GM21717 (cell line): ENCODE data around the gene SNTG2.
"Not testable (repeated sequence)": the region's sequence is repeated elsewhere in the genome, so short reads cannot be mapped to it uniquely, and the experiment has no call there.

Experiments
- ATAC-seq: cut with Tn5 transposase; IDR thresholded peaks from one replicate; pipeline ENCODE4 v1.9.1; 2021; ENCODE audit warnings: mild to moderate bottlenecking, moderate library complexity; ENCODE audit not compliant: unreplicated experiment

SNTG2 gene

DNA sequence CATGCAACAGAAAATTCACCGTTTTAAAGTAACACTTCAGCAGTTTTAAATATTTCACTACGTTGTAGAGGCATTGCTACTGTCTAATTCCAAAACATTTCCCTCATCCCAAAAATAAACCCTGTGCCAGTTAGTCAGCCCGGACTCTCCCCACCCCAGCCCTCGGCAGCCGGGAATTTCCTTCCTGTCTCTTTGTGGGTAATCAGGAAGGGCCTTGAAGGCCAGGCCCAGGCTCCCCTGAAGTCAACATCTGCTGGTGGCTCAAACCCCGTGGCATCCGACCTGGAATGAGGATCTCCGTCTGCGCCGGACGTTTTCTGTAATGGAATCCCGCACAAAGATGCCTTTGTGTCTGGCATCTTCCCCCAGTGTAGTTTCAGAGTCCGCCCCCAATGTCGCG is 219.6 kb downstream of the SNTG2 start:
- ATAC-seq: no peak

GRCh38 chr2:1170711-1171110 is 220.1 kb downstream of the SNTG2 start:
- ATAC-seq: no peak

- no peak for ATAC-seq
Measured at GRCh38 chr2:1173528-1173927, 222.9 kb downstream of the SNTG2 start.

- no peak for ATAC-seq
Measured at GRCh38 chr2:1181893-1182292, 231.2 kb downstream of the SNTG2 start.

DNA sequence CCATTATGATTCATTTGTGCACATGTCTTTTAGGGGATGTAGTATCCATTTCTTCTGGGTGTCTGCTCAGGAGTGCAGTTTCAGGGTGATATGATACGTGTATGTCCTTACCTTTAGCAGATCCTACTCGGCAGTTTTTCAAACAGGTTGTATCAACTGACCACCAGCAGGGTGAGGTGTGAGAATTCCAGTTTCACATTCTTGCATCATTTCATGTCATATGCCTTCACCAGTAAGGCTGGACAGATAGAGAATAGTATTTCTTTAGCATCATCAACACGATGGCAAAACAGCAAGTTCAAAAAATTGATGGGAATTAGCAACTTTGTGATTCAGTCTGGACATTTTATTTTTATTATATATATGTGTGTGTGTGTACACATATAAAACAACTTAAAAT is 232.7 kb downstream of the SNTG2 start:
- no peak for ATAC-seq

- no peak for ATAC-seq
Measured at GRCh38 chr2:1186421-1186820, 235.8 kb downstream of the SNTG2 start.

DNA sequence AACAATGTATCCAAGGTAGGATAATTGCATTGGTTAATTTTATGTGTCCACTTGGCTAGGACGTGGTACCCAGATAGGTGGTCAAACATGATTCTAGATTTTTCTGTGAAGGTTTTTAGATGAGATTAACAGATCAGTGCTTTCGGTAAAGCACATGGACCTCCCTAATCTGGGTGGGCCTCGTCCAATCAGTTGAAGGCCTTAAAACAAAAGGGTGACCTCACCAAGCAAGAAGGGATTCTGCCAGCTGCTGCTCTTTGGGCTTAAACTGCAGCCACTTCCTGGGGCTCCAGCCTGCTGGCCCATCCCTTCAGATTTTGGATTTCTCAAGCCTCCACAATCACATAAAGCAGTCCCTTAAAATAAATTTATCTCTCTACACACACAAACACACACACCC is 236.5 kb downstream of the SNTG2 start:
- ATAC-seq: no peak

GRCh38 chr2:1192121-1192520 is 241.5 kb downstream of the SNTG2 start:
- ATAC-seq: no peak

DNA sequence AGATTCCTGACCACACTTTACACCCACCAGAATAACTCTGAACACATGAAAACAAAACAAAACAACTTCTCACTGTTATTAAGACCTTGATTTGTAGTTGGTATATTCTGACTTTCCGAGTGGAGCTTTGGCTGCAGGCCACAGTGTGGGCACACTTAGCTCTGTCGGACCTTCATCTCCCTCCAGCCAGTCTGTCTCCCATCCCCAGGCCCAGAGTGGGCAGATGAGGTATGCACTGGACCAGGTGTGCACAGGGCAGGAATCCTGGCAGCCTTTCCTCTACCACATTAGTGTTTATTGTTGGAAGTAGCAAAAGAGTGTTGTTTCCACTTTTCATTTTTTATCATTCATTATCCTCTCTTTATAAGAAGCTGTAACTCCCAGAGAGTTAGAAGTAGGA is 243.2 kb downstream of the SNTG2 start:
- no peak for ATAC-seq

DNA sequence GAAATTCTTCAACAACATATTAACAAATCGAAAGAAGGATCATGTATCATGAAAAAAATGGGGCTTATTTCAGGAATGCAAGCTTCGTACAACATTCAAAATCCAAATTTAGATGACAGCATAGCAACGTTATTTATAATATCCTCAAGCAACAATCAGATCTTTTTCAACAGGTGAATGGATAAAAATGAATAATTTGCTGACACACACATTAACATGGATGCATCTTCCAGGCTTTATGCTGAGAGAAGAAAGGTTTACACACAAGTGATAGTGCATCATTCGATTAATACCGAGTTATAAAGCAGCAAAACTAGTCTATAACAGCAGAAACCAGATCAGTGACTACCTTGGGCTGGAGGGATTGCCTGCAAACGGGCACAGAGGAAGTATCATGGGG is 253.1 kb downstream of the SNTG2 start:
- ATAC-seq: no peak

- ATAC-seq: no peak
Measured at GRCh38 chr2:1205853-1206252, 255.2 kb downstream of the SNTG2 start.

DNA sequence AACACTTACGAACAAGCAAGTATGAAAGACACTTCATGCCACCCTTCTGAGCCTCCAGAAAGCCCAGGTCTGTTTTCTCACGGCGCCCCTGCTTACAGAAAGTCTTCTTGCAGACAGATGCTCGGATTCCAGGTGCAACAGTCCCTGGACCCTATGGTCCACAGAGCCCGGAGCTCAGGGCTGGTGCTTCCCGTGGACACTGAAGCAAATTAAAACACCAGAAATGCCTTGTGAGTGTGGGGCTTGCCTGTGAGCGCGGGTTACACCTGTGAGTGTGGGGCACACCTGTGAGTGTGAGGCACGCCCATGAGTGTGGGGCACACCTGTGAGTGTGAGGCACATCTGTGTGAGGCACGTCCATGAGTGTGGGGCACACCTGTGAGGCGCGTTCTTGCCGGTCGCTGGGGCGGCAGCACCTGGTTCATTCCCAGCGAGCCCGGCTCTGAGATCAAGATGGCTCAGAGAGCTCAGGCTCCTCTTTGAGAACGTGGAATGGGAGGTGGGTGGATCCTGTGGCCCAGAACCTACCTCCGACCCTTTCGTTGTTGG is 257.4 kb downstream of the SNTG2 start:
- no peak for ATAC-seq

DNA sequence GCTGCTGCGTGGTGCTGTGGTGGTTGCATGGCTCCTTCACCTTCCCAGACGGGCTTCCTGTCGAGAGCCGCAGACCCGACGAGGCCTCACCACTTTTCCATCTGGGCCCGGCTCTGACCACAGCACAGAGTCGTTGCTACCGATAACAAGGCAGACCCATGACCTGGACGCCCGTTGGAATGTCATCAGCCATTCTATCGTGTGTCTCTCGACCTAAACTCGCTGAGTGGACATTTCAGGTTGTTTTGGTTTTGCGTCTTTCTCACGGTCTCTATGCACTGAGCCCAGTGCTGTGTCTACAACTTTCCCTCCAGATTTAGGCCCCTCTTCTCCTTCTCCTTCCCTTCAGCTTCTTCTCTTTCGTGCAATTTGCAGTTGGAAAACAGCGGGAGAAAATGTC is 257.9 kb downstream of the SNTG2 start:
- no peak for ATAC-seq

GRCh38 chr2:1209246-1209645 is 258.6 kb downstream of the SNTG2 start:
- ATAC-seq: no peak

DNA sequence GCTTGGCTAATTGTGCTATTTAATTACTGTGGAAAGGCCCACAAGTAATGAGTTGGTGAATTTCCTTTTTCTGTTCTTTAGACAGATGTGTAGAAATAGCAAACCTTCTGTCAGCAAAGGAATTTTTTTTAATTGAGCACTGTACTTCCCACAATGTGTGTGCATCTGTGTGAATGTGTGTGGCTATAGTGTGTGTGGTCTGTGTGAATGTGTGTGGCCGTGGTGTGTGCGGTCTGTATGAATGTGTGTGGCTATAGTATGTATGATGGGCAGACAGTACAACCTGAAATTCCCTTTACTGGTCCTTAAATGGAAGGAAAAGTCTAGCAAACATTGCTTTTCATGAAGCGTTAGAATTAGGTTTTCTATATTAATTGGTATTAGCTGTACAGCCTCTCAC is 259.1 kb downstream of the SNTG2 start:
- ATAC-seq: no peak

DNA sequence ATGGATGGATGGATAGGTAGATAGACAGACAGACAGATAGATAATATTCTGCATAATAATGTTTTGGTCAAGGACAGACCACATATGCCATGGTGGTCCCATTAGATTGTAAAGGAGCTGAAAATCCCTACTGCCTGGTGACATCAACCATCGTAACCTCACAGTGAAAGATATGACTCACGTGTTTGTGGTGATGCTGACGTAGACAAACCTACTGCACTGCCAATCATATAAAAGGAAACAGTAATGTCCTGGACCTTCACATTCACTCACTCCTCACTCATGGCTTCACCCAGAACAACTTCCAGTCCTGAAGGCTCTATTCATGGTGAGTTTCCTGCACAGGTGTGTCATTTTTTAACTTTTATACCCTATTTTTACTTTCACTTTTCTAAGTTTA is 259.7 kb downstream of the SNTG2 start:
- no peak for ATAC-seq

DNA sequence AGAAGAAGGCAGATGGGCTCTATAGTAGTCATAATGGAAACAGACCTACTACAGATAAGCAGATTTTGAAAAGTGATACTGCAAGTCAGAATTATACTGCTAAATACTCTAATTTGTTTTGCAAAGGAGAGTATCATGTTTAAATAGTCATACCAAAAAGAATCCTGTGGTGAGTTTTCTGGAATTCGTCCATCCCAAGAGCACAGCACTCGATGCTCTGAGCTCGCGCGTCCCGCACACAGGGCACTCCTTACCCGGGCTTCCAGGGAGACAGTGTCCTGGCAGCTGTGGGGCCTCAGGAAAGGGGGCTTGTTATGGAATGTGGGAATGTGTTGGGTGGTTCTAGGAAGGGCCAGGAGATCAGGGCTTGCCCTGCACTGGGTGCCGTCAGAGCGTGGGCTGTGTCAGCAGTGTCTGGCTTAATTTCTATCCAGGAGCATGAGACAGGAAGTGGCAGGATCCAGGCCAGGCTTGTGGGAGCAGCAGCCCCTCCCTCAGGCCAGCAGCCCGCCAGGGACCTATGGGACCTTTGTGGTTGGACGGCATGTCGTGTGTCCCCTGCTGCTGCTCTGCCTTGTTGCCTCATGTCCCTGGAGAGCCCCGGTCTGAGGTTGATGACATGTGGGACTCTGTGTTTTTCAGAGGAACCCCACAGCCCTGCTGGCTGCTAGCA is 269.4 kb downstream of the SNTG2 start:
- ATAC-seq: no peak

- ATAC-seq: no peak
Measured at GRCh38 chr2:1222056-1222455, 271.4 kb downstream of the SNTG2 start.

DNA sequence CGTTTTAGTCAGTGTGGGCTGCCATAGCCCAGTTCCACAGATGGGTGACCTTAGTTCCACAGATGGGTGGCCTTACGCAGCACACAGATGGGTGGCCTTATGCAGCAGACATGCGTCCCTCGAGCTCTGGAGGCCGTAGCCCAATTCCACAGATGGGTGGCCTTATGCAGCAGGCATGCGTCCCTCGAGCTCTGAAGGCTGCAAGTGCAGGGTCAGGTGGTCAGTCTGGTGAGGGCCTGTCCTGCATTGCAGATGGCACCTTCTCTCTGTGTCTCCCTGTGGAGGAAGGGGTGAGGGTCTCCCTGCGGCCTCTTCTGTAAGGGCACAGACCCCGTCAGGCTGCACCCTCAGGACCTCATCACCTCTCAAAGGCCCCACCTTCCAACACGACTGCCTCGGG is 273.1 kb downstream of the SNTG2 start:
- ATAC-seq: no peak

DNA sequence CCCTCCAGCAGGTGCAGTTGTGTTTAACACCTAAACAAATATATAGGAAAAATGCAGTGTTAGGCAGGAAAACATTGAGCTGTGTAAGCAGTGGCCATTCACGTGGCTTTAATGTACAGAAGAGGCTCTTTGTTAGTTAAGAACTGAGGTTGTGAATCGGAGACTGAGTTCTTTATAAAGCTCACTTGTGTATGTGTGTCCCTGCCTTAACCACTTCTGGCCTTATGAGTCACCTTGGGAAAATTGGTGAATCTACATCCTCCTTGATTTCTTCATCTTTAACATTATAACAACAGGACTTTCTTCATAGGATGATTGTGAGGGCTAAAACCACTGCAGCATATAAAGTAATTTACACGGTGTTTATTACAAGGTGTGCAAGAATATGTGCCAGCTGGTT is 274.3 kb downstream of the SNTG2 start:
- ATAC-seq: no peak

GRCh38 chr2:1226766-1227165 is 276.1 kb downstream of the SNTG2 start:
- ATAC-seq: no peak

GRCh38 chr2:1227274-1227900 is 276.7 kb downstream of the SNTG2 start:
- no peak for ATAC-seq

DNA sequence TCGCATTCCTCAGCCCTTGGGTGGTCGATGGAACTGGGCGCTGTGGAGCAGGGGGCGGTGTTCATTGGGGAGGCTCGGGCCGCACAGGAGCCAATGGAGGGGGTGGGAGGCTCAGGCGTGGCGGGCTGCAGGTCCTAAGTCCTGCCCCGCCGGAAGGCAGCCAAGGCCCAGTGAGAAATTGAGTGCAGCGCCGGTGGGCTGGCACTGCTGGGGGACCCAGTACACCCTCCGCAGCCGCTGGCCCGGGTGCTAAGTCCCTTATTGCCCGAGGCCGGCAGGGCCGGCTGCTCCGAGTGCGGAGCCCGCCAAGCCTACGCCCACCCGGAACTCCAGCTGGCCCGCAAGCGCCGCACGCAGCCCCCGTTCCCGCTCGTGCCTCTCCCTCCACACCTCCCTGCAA is 278.9 kb downstream of the SNTG2 start:
- ATAC-seq: not testable (repeated sequence)
